Measurements from ENCODE around the gene ACP4. TPM values are rescaled to one million over a fixed set of nuclear protein-coding genes. Genes with fewer than 3 reads are reported as not detected.

ACP4 gene
- total RNA-seq, 1 donor from 2014 or later, result not detected

- no peak for DNase-seq (ENCODE audit: extremely low read depth, low read depth, low spot score)
Observed at GRCh38 chr19:50839712-50840655, 49.8 kb downstream of the ACP4 start.

- no peak for DNase-seq (ENCODE audit: extremely low read depth, low read depth, low spot score)
Observed at GRCh38 chr19:50842130-50842529, 51.9 kb downstream of the ACP4 start.

GRCh38 chr19:50843205-50843604 is 53.0 kb downstream of the ACP4 start:
- no peak for DNase-seq (ENCODE audit: extremely low read depth, low read depth, low spot score)

- DNase-seq (ENCODE audit: extremely low read depth, low read depth, low spot score), result no peak
Observed at GRCh38 chr19:50843701-50844221, 53.5 kb downstream of the ACP4 start.

GRCh38 chr19:50844296-50844935 is 54.2 kb downstream of the ACP4 start:
- no peak for DNase-seq (ENCODE audit: extremely low read depth, low read depth, low spot score)

Other genes starting within 250 kb of the ACP4 start
- gene LRRC4B, start 222.0 kb upstream of the ACP4 start, total RNA-seq, result not detected in 2 replicates
- gene SYT3, start 150.5 kb upstream of the ACP4 start, total RNA-seq, result 0.53 and 0.82 TPM in 2 replicates
- gene C19orf81, start 141.0 kb upstream of the ACP4 start, total RNA-seq, result 3.1 and 9.0 TPM in 2 replicates
- gene SHANK1, start 70.6 kb upstream of the ACP4 start, total RNA-seq, result 1.2 and 2.0 TPM in 2 replicates
- gene CLEC11A, start 67.1 kb upstream of the ACP4 start, total RNA-seq, result 14.4 and 16.2 TPM in 2 replicates
- not detected in 2 replicates for gene GPR32, start 20.0 kb upstream of the ACP4 start, total RNA-seq
- not detected in 2 replicates for gene KLK1, start 33.4 kb downstream of the ACP4 start, total RNA-seq
- not detected in 2 replicates for gene KLK15, start 43.2 kb downstream of the ACP4 start, total RNA-seq
- gene KLK3, start 64.5 kb downstream of the ACP4 start, total RNA-seq, result not detected in 2 replicates
- gene KLK2, start 83.0 kb downstream of the ACP4 start, total RNA-seq, result not detected in 2 replicates
- gene KLK4, start 121.0 kb downstream of the ACP4 start, total RNA-seq, result not detected in 2 replicates
- gene KLK5, start 162.6 kb downstream of the ACP4 start, total RNA-seq, result not detected in 2 replicates
- not detected in 2 replicates for gene KLK6, start 179.2 kb downstream of the ACP4 start, total RNA-seq
- gene KLK7, start 193.5 kb downstream of the ACP4 start, total RNA-seq, result not detected in 2 replicates
- gene KLK8, start 211.2 kb downstream of the ACP4 start, total RNA-seq, result not detected in 2 replicates
- not detected in 2 replicates for gene KLK10, start 229.3 kb downstream of the ACP4 start, total RNA-seq
- gene KLK11, start 236.2 kb downstream of the ACP4 start, total RNA-seq, result not detected in 2 replicates
- not detected in 2 replicates for gene KLK12, start 244.6 kb downstream of the ACP4 start, total RNA-seq

Data from glomerular endothelial cell (primary cell).